Gastrocnemius medialis (tissue), 4 donors: ENCODE data around the gene NARF.

Experiments
- CTCF ChIP-seq, 5 experiments: fragments of 450-650 bp in 3 of 5; fragments of 200-600 bp in 2 of 5; sonication (generic) in 2 of 5; IDR thresholded peaks in 4 of 5; conservative IDR thresholded peaks in 1 of 5; 1 replicate in 4 of 5; 2 replicates in 1 of 5; pipeline ENCODE4 v1.5.1; 2016 to 2019; ENCODE audit warnings: antibody characterized with exemption in 5 of 5, mild to moderate bottlenecking in 3 of 5, moderate library complexity in 3 of 5
- POLR2A ChIP-seq, 2 donors: fragments of 450-650 bp; IDR thresholded peaks; one replicate each; pipeline ENCODE4 v1.6.1; 2017; ENCODE audit warnings: antibody characterized with exemption in 2 of 2, mild to moderate bottlenecking in 2 of 2, moderate library complexity in 2 of 2

GRCh38 chr17:82439829-82440365 is 18.6 kb upstream of the NARF start:
- TF ChIP-seq POLR2A (IDR thresholded peaks at IDR 0.05): no peak
- no peak for TF ChIP-seq CTCF (IDR thresholded peaks at IDR 0.05 in 4 of 5, conservative IDR thresholded peaks at IDR 0.05 in 1 of 5)
